AG04449 (cell line): Measurements from ENCODE around the gene BRME1.

Experiments used
- CTCF ChIA-PET: fragments of 350-600 bp; formaldehyde crosslinking; extraction: SDS; loops from one replicate; lab custom pipeline; 2021; ENCODE audit warnings: antibody characterized with exemption; lab: Yijun Ruan, JAX
- POLR2A ChIA-PET: fragments of 400-600, 350-600 bp; formaldehyde crosslinking; extraction: SDS; loops from one replicate; lab custom pipeline; 2020; ENCODE audit warnings: antibody characterized with exemption, inconsistent platforms; lab: Yijun Ruan, JAX
- DNase-seq: peaks from one replicate; pipeline ENCODE4 v3.0.0-alpha.2; 2010; ENCODE audit warnings: low read depth, low spot score
- H3K4me3 ChIP-seq: 2 replicates; pipeline ENCODE4 v1.5.1; 2011; ENCODE audit warnings: low read depth, mild to moderate bottlenecking, control low read depth, low read length
- TF ChIP-seq, protein P1 (sequence below): IDR thresholded peaks from one replicate; pipeline ENCODE4 v1.5.1; 2011; ENCODE audit warnings: mild to moderate bottlenecking, moderate library complexity, low read length, control low read depth, inconsistent platforms; ENCODE audit not compliant: insufficient read depth; ENCODE audit errors: missing control alignments

BRME1 gene

DNA sequence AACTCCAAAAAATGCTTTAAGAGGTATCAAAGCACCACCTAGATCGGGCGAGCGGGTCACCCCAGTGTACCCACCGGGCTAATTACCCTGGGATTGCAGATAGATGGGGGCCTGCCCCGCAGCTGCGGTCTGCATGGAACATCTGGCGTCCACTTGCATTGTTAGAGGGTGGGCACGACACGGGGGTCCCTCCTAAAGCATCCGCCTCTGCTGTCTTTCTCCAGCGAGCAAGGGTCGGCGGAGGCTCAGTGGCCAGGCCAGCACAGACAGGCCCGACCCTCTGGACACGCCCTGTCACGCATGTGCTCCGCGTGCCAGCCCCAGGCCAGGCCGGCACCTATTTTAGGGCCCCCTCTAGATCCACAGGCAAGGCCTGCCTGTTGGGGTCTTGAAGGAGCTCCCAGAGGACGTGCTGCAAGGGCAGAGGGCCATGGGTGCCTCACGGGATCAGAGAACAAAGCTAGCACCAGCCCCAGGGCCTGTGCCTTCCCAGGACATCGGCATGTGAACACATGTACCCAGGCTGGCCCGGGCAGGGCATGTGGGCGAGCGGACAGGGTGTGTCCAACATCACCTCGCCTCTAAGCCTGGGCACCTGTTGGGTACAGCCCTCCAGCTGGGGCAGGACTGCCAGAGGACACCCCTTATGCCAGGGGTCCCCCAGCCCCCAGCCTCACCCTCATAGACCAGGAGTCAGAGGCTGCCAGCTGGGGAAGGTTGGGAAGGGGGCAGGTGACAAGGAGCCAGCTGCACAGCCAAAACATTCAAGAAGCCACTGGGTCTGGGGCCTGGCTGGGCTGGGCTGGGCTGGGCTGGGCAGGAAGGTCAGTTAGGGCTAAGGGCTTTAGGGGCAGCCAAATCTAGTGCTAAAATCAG is 64.6 kb downstream of the BRME1 start:
- DNase-seq, result no peak
- TF ChIP-seq, protein P1, sequence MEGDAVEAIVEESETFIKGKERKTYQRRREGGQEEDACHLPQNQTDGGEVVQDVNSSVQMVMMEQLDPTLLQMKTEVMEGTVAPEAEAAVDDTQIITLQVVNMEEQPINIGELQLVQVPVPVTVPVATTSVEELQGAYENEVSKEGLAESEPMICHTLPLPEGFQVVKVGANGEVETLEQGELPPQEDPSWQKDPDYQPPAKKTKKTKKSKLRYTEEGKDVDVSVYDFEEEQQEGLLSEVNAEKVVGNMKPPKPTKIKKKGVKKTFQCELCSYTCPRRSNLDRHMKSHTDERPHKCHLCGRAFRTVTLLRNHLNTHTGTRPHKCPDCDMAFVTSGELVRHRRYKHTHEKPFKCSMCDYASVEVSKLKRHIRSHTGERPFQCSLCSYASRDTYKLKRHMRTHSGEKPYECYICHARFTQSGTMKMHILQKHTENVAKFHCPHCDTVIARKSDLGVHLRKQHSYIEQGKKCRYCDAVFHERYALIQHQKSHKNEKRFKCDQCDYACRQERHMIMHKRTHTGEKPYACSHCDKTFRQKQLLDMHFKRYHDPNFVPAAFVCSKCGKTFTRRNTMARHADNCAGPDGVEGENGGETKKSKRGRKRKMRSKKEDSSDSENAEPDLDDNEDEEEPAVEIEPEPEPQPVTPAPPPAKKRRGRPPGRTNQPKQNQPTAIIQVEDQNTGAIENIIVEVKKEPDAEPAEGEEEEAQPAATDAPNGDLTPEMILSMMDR, result no peak
- POLR2A ChIA-PET, result interaction anchor here (0.8 to 9.0 kb wide), 6 partner anchors 11 to 277 kb away, joined by 3 to 149 read pairs (median 5); no protein-coding TSS in a partner anchor
- CTCF ChIA-PET, result interaction anchor here (0.9 to 1.6 kb wide), 3 partner anchors 9 to 21 kb away, joined by 3 to 13 read pairs (median 4); no protein-coding TSS in a partner anchor
- H3K4me3 ChIP-seq, result peak overlapping the region; percentile 91

DNA sequence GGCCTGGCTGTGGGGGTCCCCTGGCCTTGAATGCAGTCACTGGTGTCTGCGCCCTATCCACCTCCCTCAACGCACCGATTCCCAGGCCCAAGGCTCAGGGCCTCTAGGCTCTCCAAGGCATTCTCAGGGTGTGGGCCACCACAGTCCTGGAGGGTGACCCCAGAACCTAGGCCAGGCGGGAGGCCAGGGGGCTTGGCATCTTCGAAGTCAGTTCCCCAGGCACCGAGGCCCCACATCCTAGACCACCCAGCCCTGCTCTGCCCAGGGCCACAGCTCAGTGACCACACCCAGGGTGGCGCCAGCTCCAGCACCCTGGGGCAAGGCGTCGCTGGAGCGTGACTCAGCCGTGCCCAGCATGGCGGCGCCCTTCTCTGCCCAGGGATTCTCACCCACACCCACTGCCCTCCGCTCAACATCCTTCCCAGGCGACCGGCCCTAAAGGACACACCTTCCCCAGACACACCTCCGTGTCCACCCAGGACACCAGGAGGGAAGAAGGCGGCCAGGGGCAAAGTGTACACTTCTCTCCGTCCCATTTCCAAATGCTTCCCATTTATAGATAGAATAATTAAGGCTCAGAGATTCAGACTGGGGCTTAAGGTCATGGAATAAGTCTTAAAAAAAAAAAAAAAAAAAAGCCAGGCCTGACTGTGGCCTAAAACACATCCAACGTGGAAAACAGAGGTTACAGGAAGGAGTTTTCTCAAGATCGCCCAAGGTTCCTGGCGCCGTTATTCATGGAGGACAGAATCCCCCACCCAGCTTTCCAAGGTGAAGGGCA is 65.4 kb downstream of the BRME1 start:
- no peak for DNase-seq
- POLR2A ChIA-PET, result interaction anchor here (1.0 to 9.0 kb wide), 7 partner anchors 7 to 277 kb away, joined by 3 to 149 read pairs (median 8); no protein-coding TSS in a partner anchor
- peak overlapping the region; percentile 91 for H3K4me3 ChIP-seq
- TF ChIP-seq, protein P1, result no peak
- CTCF ChIA-PET, result interaction anchor here (1.4 to 7.0 kb wide), 4 partner anchors 10 to 56 kb away, joined by 4 to 61 read pairs (median 8); no protein-coding TSS in a partner anchor

DNA sequence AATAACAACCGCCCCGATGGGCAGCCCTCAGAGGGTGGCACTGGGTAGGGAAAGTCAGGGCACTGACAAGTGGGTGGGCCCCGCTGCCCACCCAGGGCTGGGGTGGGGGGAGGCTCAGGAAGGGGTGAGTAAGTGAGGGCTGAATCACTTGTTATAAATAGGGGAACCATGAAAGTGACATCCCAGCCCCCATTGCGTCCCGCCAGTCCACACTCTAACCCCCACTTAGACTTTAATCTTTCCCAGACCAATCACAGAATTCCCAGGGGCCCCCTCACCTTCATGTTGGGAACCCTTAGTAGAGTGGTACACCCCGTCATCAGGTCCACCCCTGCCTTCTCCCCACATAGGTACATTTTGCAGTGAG is 66.0 kb downstream of the BRME1 start:
- ChIA-PET CTCF (interaction anchor here (1.4 to 7.0 kb wide), 2 partner anchors 23 to 56 kb away, joined by 4 to 61 read pairs; no protein-coding TSS in a partner anchor), POLR2A (interaction anchor here (0.6 to 9.0 kb wide), 9 partner anchors 7 to 75 kb away, joined by 3 to 149 read pairs (median 6); partner anchors contain the start of gene MRI1)
- peak overlapping the region; percentile 91 for H3K4me3 ChIP-seq
- TF ChIP-seq, protein P1, result no peak
- DNase-seq, result no peak

DNA sequence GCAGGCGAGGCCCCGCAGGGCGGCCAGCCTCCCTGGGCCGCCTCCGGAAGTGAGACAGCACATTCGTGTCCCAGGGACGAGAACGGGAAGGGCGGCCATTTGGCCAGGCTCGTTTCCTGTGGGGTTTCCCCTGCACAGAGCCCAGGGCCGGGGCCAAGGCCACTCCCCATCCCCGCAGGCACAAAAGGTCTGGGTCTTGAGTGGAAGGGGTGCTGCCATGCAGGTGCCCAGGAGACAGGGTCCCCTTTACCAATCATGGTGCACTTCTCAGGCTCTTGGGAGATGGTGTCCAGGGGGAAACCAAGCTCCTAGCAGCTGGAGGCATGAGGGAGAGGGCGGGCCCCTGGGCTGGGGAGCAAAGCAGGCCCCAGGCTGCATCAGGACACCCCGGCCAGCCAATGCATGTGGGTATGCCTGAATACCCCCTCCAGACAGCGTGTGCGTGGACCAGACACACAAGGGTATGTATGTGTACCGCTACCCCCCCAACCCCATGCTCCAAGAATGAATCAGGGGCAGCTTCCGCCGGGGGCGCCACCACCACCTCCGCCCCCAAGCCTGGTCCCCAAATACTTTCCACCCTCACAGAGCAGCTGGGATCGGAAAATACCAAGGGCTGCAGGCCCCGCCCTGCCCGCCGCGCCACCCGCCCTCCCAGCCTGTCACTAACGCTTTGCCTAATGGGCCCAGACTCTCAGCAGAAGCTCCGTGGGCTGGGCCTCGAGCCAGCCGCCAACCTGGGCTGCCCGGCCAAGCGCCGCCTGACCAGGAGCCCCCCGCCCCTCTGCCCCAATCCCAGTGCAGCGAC is 66.6 kb downstream of the BRME1 start:
- peak overlapping the region; percentile 91 for H3K4me3 ChIP-seq
- ChIA-PET POLR2A (interaction anchor here (0.6 to 9.0 kb wide), 9 partner anchors 8 to 74 kb away, joined by 3 to 149 read pairs (median 6); partner anchors contain the start of gene MRI1), CTCF (interaction anchor here (1.4 to 7.0 kb wide), 2 partner anchors 24 to 55 kb away, joined by 4 to 61 read pairs; no protein-coding TSS in a partner anchor)
- TF ChIP-seq, protein P1, result peak; percentile 21
- no peak for DNase-seq

DNA sequence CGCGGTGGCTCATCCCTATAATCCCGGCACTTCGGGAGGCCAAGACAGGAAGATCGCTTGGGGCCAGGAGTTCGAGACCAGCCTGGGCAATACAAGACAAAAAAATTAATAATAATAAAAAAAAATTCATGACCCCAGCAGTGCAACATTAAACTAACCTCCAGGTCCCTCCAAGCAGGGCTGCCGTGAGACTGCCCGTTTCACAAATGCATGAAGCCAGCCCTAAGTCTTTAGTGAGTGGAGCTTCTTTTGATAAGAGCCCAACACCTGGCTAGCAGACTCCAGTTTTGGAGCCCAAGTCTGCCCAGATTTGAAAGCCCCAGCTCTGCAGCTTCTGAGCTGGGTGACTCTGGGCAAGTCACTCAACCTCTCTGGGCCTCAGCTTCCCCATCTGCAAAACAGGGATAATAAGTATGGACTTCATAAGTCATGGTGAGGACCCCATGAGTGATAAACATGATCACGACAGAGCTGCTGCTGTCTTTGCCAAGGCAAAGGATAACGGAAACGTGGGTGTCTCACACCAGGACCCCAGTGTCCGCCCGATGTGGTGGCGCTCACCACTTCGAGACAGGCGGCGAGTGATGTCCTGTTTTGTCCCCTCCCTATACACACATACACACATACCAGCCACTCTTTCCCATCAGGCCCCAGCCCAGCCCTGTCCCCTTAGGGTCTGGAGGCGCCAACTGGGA is 67.3 kb downstream of the BRME1 start:
- ChIA-PET POLR2A (interaction anchor here (1.3 to 9.0 kb wide), 5 partner anchors 9 to 74 kb away, joined by 6 to 149 read pairs (median 37); partner anchors contain the start of gene MRI1), CTCF (interaction anchor here (1.4 to 7.0 kb wide), 3 partner anchors 14 to 54 kb away, joined by 4 to 61 read pairs (median 7); no protein-coding TSS in a partner anchor)

More for the DNA sequence above, 67.3 kb downstream of the BRME1 start:
- TF ChIP-seq, protein P1, result no peak
- peak overlapping the region; percentile 91 for H3K4me3 ChIP-seq
- DNase-seq, result no peak
